PFSK-1 (cell line): ENCODE data around the gene C1orf159.

Source experiments
- FOXP2 ChIP-seq: optimal IDR thresholded peaks from 2 replicates; pipeline ENCODE3; 2011; ENCODE audit warnings: borderline replicate concordance, control low read depth, inconsistent platforms; ENCODE audit not compliant: insufficient read depth; ENCODE audit errors: extremely low read length, extremely low read depth
- POLR2AphosphoS5 ChIP-seq: IDR thresholded peaks from 2 replicates; pipeline ENCODE4 v1.6.1; 2012; ENCODE audit warnings: low read depth, mild to moderate bottlenecking, control low read depth, low read length, moderate library complexity
- SIN3A ChIP-seq: IDR thresholded peaks from 2 replicates; pipeline ENCODE4 v1.6.1; 2012; ENCODE audit warnings: mild to moderate bottlenecking, low read length, moderate library complexity, borderline replicate concordance; ENCODE audit not compliant: insufficient read depth
- TAF1 ChIP-seq: IDR thresholded peaks from 2 replicates; pipeline ENCODE4 v1.6.1; 2012; ENCODE audit warnings: low read length, control low read depth, borderline replicate concordance; ENCODE audit not compliant: insufficient read depth
- TF ChIP-seq, protein P1 (sequence below), 2 experiments: IDR thresholded peaks; 2 replicates each; pipeline versions ENCODE4 v1.6.1 to v1.8.0; 2011 to 2012; ENCODE audit warnings: low read depth in 2 of 2, low read length in 2 of 2, control low read depth in 1 of 2, inconsistent platforms in 1 of 2, mild to moderate bottlenecking in 1 of 2, moderate library complexity in 1 of 2; ENCODE audit not compliant: insufficient read depth in 1 of 2

Gene C1orf159

DNA sequence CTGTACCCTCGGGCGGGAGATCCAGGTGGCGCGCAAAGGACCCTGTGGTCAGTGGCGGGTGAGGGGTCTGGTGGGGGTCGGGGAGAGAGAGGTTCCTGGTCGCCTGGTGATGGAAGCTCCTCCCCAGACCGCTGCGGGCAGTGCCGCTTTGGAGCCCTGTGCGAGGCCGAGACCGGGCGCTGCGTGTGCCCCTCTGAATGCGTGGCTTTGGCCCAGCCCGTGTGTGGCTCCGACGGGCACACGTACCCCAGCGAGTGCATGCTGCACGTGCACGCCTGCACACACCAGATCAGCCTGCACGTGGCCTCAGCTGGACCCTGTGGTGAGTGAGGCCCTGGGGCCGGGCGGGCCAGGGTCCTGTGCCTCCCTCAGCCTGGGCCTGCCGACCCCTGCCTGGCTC, 72.5 kb downstream of the C1orf159 start:
- TF ChIP-seq TAF1, result no peak
- no peak for TF ChIP-seq FOXP2
- no peak for TF ChIP-seq SIN3A
- no peak for TF ChIP-seq POLR2AphosphoS5
- TF ChIP-seq, protein P1, sequence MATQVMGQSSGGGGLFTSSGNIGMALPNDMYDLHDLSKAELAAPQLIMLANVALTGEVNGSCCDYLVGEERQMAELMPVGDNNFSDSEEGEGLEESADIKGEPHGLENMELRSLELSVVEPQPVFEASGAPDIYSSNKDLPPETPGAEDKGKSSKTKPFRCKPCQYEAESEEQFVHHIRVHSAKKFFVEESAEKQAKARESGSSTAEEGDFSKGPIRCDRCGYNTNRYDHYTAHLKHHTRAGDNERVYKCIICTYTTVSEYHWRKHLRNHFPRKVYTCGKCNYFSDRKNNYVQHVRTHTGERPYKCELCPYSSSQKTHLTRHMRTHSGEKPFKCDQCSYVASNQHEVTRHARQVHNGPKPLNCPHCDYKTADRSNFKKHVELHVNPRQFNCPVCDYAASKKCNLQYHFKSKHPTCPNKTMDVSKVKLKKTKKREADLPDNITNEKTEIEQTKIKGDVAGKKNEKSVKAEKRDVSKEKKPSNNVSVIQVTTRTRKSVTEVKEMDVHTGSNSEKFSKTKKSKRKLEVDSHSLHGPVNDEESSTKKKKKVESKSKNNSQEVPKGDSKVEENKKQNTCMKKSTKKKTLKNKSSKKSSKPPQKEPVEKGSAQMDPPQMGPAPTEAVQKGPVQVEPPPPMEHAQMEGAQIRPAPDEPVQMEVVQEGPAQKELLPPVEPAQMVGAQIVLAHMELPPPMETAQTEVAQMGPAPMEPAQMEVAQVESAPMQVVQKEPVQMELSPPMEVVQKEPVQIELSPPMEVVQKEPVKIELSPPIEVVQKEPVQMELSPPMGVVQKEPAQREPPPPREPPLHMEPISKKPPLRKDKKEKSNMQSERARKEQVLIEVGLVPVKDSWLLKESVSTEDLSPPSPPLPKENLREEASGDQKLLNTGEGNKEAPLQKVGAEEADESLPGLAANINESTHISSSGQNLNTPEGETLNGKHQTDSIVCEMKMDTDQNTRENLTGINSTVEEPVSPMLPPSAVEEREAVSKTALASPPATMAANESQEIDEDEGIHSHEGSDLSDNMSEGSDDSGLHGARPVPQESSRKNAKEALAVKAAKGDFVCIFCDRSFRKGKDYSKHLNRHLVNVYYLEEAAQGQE (IDR thresholded peaks at IDR 0.05; ENCODE audit: insufficient read depth in 1 of 2, low read depth in 2 of 2, low read length in 2 of 2), result no peak

DNA sequence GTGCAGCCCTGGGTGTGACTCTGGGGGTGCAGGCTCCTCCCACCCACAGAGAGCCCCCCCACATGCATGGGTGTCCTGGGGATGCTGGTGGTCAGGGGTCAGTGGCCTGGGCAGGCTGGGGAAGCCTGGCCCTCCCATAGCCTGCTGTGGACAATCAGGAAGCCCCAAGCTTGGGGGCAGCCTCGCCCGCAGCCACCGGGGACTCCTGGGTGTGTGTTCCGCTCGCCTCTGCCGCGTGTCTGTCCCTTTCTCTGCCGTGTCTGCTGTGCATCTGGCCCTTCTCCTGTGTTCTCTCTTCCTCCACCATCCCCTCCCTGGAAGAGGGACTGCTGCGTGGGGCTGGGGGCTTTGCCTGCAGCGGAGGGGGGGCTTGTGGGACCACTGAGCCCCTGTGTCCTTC, 73.1 kb downstream of the C1orf159 start:
- TF ChIP-seq, protein P1 (IDR thresholded peaks at IDR 0.05; ENCODE audit: insufficient read depth in 1 of 2, low read depth in 2 of 2, low read length in 2 of 2), result no peak
- TF ChIP-seq FOXP2 (no peak), TAF1 (no peak), SIN3A (no peak), POLR2AphosphoS5 (no peak)

DNA sequence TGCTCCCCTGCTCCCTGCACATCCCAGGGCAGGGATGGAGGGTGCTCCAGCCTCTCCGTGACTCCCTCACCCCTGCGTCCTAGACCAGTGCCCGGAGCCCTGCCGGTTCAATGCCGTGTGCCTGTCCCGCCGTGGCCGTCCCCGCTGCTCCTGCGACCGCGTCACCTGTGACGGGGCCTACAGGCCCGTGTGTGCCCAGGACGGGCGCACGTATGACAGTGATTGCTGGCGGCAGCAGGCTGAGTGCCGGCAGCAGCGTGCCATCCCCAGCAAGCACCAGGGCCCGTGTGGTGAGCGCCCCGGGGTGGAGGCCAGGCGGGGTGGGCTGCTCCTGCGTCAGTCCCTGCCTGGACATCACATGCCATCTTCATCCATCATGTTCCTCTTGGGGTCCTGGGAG, 74.0 kb downstream of the C1orf159 start:
- TF ChIP-seq, protein P1 (IDR thresholded peaks at IDR 0.05; ENCODE audit: insufficient read depth in 1 of 2, low read depth in 2 of 2, low read length in 2 of 2), result no peak
- TF ChIP-seq FOXP2 (no peak), TAF1 (no peak), SIN3A (no peak), POLR2AphosphoS5 (no peak)

DNA sequence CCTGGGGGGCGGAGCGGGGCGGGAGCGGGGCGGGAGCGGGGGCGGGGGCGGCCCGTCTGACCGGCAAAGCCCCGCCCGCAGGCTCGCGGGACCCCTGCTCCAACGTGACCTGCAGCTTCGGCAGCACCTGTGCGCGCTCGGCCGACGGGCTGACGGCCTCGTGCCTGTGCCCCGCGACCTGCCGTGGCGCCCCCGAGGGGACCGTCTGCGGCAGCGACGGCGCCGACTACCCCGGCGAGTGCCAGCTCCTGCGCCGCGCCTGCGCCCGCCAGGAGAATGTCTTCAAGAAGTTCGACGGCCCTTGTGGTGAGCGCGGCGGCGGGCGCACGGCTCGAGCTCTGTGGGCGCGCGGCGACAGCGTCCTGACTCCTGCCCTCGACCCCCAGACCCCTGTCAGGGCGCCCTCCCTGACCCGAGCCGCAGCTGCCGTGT, 74.8 kb downstream of the C1orf159 start:
- no peak for TF ChIP-seq SIN3A
- TF ChIP-seq FOXP2, result no peak
- TF ChIP-seq, protein P1 (IDR thresholded peaks at IDR 0.05; ENCODE audit: insufficient read depth in 1 of 2, low read depth in 2 of 2, low read length in 2 of 2), result no peak
- TF ChIP-seq POLR2AphosphoS5, result no peak
- no peak for TF ChIP-seq TAF1
